H54 (cell line): ENCODE measurements around the gene HABP2.

Experiments used
- DNase-seq: peaks from one replicate; pipeline ENCODE4 v3.0.0; 2011; ENCODE audit warnings: low spot score, mixed read lengths; ENCODE audit not compliant: insufficient read length
- FAIRE-seq: peaks from 3 replicates; lab custom pipeline; 2011; peaks lifted over from hg19 to GRCh38; lab: Jason Lieb, UNC
- POLR2A ChIP-seq: IDR thresholded peaks from 2 replicates; pipeline ENCODE4 v1.6.1; 2011; ENCODE audit warnings: low read depth, mild to moderate bottlenecking, low read length

HABP2 gene

GRCh38 chr10:113612154-113612553 is 59.3 kb downstream of the HABP2 start:
- DNase-seq (no peak), FAIRE-seq (no peak)
- no peak for TF ChIP-seq POLR2A

GRCh38 chr10:113613427-113613826 is 60.6 kb downstream of the HABP2 start:
- no peak for TF ChIP-seq POLR2A

GRCh38 chr10:113613977-113614690 is 61.3 kb downstream of the HABP2 start:
- FAIRE-seq (no peak), DNase-seq (no peak)
- no peak for TF ChIP-seq POLR2A

More at GRCh38 chr10:113613427-113613826, 60.6 kb downstream of the HABP2 start:
- FAIRE-seq: no peak
- DNase-seq: no peak

DNA sequence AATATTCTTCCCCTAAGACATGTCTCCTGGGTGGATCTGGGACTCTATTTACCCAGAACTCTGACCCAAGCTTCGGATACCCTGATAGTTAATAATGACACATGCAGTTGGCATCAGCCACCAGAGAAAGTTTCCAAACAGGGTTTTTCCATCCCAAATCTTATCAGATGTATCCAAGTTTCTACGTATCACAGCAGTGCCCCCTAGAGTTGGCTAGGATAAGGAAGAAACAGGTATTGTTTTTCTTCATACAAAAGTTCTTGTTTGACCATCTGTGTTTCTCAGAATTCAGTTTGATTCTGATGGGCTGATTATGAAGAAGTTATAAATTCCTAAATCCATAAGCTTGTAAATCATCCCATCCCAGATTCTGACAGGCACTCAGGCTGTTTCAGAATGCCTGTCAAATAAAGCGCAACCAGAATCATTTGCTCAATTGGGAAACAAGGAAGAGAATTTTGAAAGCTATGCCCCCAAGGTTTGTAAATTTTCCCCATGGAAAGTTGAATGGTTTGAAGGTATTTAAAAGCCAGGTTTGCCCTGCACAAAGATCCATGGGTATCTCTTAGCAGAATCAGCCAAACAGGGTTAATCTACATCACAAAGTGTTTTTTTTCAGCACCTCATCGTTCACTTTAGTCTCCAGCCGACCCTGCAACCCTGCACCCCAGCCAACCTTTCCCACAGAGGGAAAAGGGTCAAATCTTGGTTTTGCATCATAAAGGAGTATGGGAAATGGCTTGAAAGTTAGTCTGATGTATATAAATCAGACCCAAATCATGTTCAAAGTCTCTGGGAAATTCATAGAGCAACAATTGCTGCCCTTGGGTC is 63.6 kb downstream of the HABP2 start:
- DNase-seq (no peak), FAIRE-seq (no peak)
- no peak for TF ChIP-seq POLR2A

- FAIRE-seq: no peak
These were observed 64.2 kb downstream of the HABP2 start for GRCh38 chr10:113617086-113617485.

DNA sequence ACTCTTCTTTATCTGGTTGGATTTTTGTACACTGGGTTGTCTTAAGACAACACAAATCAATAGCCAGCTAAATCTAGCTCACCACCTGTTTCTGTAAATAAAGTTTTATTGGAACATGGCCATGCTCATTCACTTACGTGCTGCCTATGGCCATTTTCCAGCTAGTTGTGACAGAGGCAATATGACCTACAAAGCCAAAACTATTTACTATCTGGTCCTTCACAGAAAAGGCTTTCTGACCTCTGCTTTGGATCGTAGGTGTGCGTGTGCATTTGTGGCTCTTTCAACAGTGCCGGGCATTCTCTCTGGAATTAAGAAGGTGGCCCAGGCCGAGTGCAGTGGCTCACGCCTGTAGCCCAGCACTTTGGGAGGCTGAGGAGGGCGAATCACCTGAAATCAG is 65.5 kb downstream of the HABP2 start:
- FAIRE-seq (no peak), DNase-seq (no peak)
- TF ChIP-seq POLR2A: no peak

More at GRCh38 chr10:113617086-113617485, 64.2 kb downstream of the HABP2 start:
- no peak for DNase-seq
- no peak for TF ChIP-seq POLR2A

DNA sequence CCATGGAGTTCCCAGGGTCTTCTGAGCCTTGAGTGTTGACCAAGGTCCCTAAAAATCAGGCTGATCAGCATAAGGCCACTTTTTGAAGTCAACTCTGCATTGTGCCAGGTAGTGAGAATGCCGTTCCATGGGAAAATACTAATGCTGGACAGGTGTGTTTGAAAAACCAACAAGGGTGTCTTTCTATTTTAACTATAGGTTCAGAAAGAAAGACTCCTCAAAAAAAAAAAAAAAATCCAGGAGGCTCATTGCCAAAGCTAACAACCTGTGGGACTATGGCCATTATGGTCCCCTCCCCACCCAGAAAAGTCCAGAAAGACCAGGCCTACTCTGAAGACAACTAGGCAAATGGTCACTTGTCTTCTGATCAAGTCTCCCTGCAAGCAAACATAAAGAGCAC is 66.5 kb downstream of the HABP2 start:
- FAIRE-seq: no peak
- no peak for DNase-seq
- no peak for TF ChIP-seq POLR2A

GRCh38 chr10:113620511-113620910 is 67.7 kb downstream of the HABP2 start:
- TF ChIP-seq POLR2A: no peak
- FAIRE-seq: no peak
- DNase-seq: no peak

DNA sequence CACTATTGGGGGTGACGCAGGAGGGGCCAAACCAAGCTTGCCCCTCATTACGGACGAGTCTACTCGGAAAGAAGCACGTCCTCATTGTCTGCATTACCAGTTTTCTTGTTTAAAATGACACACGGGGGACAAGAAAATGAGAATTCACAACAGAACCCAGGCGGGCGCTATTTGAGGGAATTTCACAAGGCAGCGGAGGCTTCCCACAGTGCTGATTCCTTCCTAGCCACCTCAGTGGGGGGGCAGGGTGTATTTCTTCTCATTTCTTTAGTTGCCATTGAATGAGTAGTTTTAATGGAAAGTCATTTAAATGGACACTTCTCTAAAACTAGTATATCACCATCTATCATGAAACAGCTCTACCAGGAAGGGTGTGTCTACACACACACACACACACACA is 68.1 kb downstream of the HABP2 start:
- no peak for DNase-seq
- FAIRE-seq: no peak
- no peak for TF ChIP-seq POLR2A

DNA sequence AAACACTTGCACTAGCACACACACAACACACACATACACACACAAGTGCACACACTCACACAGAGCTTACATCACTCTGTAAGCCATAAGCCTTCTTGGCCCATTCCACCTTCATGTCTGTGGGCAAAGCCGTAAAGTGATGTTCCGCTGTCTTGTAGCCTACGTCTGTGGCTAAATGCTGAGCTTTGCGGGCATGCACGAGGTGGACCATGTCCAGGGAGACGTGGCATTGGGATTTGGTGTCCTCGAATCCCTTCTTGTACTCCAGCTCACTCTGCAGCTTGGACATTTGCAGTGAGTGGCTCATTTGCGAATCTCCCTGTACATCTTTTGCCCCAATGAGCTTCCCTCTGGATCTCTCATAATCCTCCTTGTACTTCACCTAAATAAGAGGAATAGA is 68.9 kb downstream of the HABP2 start:
- FAIRE-seq: no peak
- TF ChIP-seq POLR2A: no peak
- DNase-seq: no peak

DNA sequence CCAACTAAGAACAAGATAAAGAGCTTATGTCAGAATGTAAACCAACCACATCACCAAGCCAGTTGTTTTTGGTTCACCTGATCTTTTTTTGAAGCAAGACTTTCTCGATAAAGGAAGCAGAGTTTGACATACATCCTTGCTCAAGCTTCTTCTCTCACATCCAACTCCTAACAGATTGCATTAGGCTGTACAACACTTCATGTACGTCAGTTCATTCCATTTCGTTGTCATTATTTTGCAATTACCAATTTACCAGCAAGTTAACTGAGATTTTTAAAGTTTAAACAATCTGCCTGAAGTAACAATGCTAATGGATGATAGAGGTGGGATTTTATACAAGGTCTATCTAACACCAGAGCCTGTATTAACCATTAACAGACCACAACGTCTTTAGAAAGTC is 70.0 kb downstream of the HABP2 start:
- DNase-seq: no peak

GRCh38 chr10:113625461-113626186 is 72.8 kb downstream of the HABP2 start:
- DNase-seq (no peak), FAIRE-seq (no peak)
- no peak for TF ChIP-seq POLR2A

More for the DNA sequence above, 70.0 kb downstream of the HABP2 start:
- FAIRE-seq: no peak
- no peak for TF ChIP-seq POLR2A

GRCh38 chr10:113626809-113627355 is 74.0 kb downstream of the HABP2 start:
- FAIRE-seq: no peak
- TF ChIP-seq POLR2A: no peak

More at GRCh38 chr10:113626809-113627355, 74.0 kb downstream of the HABP2 start:
- DNase-seq: no peak
